ENCODE data around the gene SPEM3. TPM values are rescaled to one million over a fixed set of nuclear protein-coding genes. Genes with fewer than 3 reads are reported as not detected.

SPEM3 gene
- total RNA-seq, 4 donors from 2014 or later = not detected

GRCh38 chr17:7438656-7439460 lies 10.2 kb downstream of the SPEM3 start:
- intact Hi-C loops (cut with DNase I; ENCODE audit: low total_unique reads) = loop anchor here (2.0 kb wide), 1 partner anchor 46 kb away; the partner anchor contains the start of gene POLR2A
- H3K27me3 ChIP-seq = peaks cover 44% of the 10 kb centered on the region
- TF ChIP-seq POLR2AphosphoS5 (IDR thresholded peaks at IDR 0.05) = no peak
- no peak for TF ChIP-seq POLR2A (IDR thresholded peaks at IDR 0.05)
- TF ChIP-seq, protein P1, sequence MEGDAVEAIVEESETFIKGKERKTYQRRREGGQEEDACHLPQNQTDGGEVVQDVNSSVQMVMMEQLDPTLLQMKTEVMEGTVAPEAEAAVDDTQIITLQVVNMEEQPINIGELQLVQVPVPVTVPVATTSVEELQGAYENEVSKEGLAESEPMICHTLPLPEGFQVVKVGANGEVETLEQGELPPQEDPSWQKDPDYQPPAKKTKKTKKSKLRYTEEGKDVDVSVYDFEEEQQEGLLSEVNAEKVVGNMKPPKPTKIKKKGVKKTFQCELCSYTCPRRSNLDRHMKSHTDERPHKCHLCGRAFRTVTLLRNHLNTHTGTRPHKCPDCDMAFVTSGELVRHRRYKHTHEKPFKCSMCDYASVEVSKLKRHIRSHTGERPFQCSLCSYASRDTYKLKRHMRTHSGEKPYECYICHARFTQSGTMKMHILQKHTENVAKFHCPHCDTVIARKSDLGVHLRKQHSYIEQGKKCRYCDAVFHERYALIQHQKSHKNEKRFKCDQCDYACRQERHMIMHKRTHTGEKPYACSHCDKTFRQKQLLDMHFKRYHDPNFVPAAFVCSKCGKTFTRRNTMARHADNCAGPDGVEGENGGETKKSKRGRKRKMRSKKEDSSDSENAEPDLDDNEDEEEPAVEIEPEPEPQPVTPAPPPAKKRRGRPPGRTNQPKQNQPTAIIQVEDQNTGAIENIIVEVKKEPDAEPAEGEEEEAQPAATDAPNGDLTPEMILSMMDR (IDR thresholded peaks at IDR 0.05) = no peak
- TF ChIP-seq EP300 (IDR thresholded peaks at IDR 0.05; ENCODE audit: low read depth) = no peak
- no peak for DNase-seq
- peak overlapping the region in 1 of 4 donors; percentile 79 for H3K4me3 ChIP-seq
- no peak overlapping the region for H3K27ac ChIP-seq
- 57 to 67% methylated on average over 6 to 11 of the region's 11 CpGs for WGBS, 2 donors (ENCODE audit: low coverage in 1 of 2)
- H3K4me1 ChIP-seq = peaks cover 26 to 51% (median 43%) of the 10 kb centered on the region in 4 donors
- no peaks in the 10 kb centered on the region for H3K36me3 ChIP-seq
- in situ Hi-C loops (cut with MboI; ENCODE audit: low pct_ligation_motif_present in 1 of 4, low pct_unique_long_range_greater_than_20kb in 1 of 4, low sequenced_read_pairs in 3 of 4) = loop anchor here in 2 of 4 donors (10.0 kb wide), 2 partner anchors 74 to 84 kb away; partner anchors contain the start of genes KCTD11 (in 1 of the 2) and TMEM95 (in 1 of the 2)
- no peaks in the 10 kb centered on the region for H3K9me3 ChIP-seq

DNA sequence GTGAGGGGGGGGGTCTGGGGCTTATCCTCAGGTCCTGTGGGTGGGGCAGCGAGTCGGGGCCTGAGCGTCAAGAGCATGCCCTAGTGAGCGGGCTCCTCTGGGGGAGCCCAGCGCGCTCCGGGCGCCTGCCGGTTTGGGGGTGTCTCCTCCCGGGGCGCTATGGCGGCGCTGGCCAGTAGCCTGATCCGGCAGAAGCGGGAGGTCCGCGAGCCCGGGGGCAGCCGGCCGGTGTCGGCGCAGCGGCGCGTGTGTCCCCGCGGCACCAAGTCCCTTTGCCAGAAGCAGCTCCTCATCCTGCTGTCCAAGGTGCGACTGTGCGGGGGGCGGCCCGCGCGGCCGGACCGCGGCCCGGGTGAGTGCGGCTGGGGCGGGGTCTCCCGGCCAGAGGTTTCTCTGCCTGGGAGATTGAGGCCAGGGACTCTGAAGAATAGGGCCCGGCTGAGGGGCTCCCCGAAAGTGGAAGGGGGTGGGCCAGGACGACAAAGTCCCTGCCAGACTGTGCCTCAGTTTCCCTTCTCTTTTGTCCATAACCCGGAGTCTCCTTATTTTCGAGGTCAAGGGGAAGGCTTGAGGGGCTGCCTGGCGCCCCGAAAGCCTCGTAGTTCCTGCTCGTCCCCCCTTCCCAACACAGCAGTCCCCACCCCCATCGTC lies 10.9 kb downstream of the SPEM3 start, which contains the start of gene FGF11:
Gene FGF11, plus strand, starts transcription at position 51 of the 651 bp plus-strand sequence. Its CDS starts 109 bp downstream, at position 160.
- Histone ChIP-seq H3K4me1 (peaks cover 26 to 51% (median 44%) of the 10 kb centered on the region in 4 donors), H3K9me3 (no peaks in the 10 kb centered on the region), H3K27me3 (peaks cover 44% of the 10 kb centered on the region), H3K4me3 (peak within 1 kb of the TSS in 3 of 4 donors; percentile 11 to 79 (median 28)), H3K36me3 (no peaks in the 10 kb centered on the region), H3K27ac (no peak within 1 kb of the TSS)
- WGBS, 2 donors (ENCODE audit: low coverage in 1 of 2) = 0 to 2% methylated on average over 7 to 17 of the region's 50 CpGs
- DNase-seq = no peak
- in situ Hi-C loops (cut with MboI; ENCODE audit: low pct_ligation_motif_present in 1 of 4, low pct_unique_long_range_greater_than_20kb in 1 of 4, low sequenced_read_pairs in 3 of 4) (loop anchor here in 2 of 4 donors (10.0 kb wide), 2 partner anchors 75 to 85 kb away; partner anchors contain the start of genes KCTD11 (in 1 of the 2) and TMEM95 (in 1 of the 2)), intact Hi-C loops (cut with DNase I; ENCODE audit: low total_unique reads) (loop anchor here (2.0 kb wide), 1 partner anchor 45 kb away; the partner anchor contains the start of gene POLR2A)
- TF ChIP-seq POLR2A (IDR thresholded peaks at IDR 0.05) (no peak), EP300 (IDR thresholded peaks at IDR 0.05; ENCODE audit: low read depth) (no peak), POLR2AphosphoS5 (IDR thresholded peaks at IDR 0.05) (no peak)
- TF ChIP-seq, protein P1 (IDR thresholded peaks at IDR 0.05) = no peak

GRCh38 chr17:7440113-7440833 lies 11.6 kb downstream of the SPEM3 start:
- Histone ChIP-seq H3K27me3 (peaks cover 50% of the 10 kb centered on the region), H3K4me1 (peaks cover 26 to 56% (median 45%) of the 10 kb centered on the region in 4 donors), H3K9me3 (no peaks in the 10 kb centered on the region), H3K27ac (no peak overlapping the region), H3K4me3 (peak overlapping the region in 3 of 4 donors; percentile 11 to 44 (median 28)), H3K36me3 (no peaks in the 10 kb centered on the region)
- TF ChIP-seq, protein P1 (IDR thresholded peaks at IDR 0.05) = no peak
- TF ChIP-seq EP300 (IDR thresholded peaks at IDR 0.05; ENCODE audit: low read depth) = no peak
- no peak for TF ChIP-seq POLR2A (IDR thresholded peaks at IDR 0.05)
- no peak for TF ChIP-seq POLR2AphosphoS5 (IDR thresholded peaks at IDR 0.05)
- in situ Hi-C loops (cut with MboI; ENCODE audit: low pct_ligation_motif_present in 1 of 4, low pct_unique_long_range_greater_than_20kb in 1 of 4, low sequenced_read_pairs in 3 of 4) (no loop called here), intact Hi-C loops (cut with DNase I; ENCODE audit: low total_unique reads) (no loop called here)
- peak; percentile 67 for DNase-seq
- WGBS, 2 donors (ENCODE audit: low coverage in 1 of 2) = 0 to 3% methylated on average over 1 to 43 of the region's 46 CpGs
